T-helper 1 cell treated with Interleukin-12 subunit alpha and Interleukin-12 subunit beta and Interleukin-4 antibody, amounts not matched to agents 30 μg/mL and 1 μg/mL, for 36 hours (primary cell): ENCODE data around the gene RPUSD3.
"Not testable (repeated sequence)": the region's sequence is repeated elsewhere in the genome, so short reads cannot be mapped to it uniquely, and the experiment has no call there.

Experiments used
- H3K27ac Mint-ChIP-seq: one replicate; pipeline ENCODE4 v1.8.0; 2021; ENCODE audit warnings: mild to moderate bottlenecking, mixed read lengths
- H3K27me3 Mint-ChIP-seq: one replicate; pipeline ENCODE4 v1.8.0; 2021; ENCODE audit warnings: low read depth, mixed read lengths
- H3K36me3 Mint-ChIP-seq: one replicate; pipeline ENCODE4 v1.8.0; 2021; ENCODE audit warnings: low read depth, mixed read lengths
- H3K4me1 Mint-ChIP-seq: one replicate; pipeline ENCODE4 v1.8.0; 2021; ENCODE audit warnings: low read depth, mixed read lengths
- H3K4me3 Mint-ChIP-seq: one replicate; pipeline ENCODE4 v1.8.0; 2021; ENCODE audit warnings: mild to moderate bottlenecking, moderate library complexity, mixed read lengths
- H3K9me3 Mint-ChIP-seq: one replicate; pipeline ENCODE4 v1.8.0; 2021; ENCODE audit warnings: mixed read lengths

RPUSD3 gene

DNA sequence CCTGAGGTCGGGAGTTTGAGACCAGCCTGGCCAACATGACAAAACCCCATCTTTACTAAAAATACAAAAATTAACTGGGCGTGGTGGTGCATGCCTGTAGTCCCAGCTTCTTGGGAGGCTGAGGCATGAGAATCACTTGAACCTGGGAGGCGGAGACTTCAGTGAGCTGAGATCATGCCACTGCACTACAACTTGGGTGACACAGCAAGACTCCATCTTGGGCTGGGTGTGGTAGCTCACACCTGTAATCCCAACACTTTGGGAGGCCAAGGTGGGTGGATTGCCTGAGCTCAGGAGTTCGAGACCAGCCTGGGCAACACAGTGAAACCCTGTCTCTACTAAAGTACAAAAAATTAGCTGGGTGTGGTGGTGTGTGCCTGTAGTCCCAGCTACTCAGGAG, 32.4 kb upstream of the RPUSD3 start:
- not testable (repeated sequence) for H3K9me3 Mint-ChIP-seq, H3K4me3 Mint-ChIP-seq, H3K27ac Mint-ChIP-seq, H3K27me3 Mint-ChIP-seq, H3K4me1 Mint-ChIP-seq, H3K36me3 Mint-ChIP-seq

DNA sequence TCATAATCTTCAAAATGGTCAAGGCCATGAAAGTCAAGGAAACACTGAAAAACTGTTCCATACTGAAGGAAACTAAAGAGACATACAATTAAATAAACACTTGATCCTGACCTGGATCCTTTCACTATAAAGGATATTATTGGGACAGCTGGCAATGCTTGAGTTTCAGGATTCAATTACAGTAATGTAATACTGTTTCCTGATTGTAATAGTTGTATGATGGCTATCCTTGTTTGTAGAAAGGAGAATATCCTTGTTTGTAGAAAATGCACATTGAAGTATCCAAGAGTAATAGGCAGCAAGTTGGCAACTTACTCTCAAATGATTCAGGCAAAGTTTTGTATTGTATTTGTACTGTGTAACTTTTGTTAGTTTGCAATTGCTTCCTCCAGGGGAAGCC, 31.6 kb upstream of the RPUSD3 start:
- no peaks in the 10 kb centered on the region for H3K9me3 Mint-ChIP-seq
- H3K4me3 Mint-ChIP-seq, result no peak overlapping the region
- H3K27ac Mint-ChIP-seq, result no peak overlapping the region
- no peaks in the 10 kb centered on the region for H3K36me3 Mint-ChIP-seq
- H3K27me3 Mint-ChIP-seq, result peaks cover 5% of the 10 kb centered on the region
- H3K4me1 Mint-ChIP-seq, result no peaks in the 10 kb centered on the region

DNA sequence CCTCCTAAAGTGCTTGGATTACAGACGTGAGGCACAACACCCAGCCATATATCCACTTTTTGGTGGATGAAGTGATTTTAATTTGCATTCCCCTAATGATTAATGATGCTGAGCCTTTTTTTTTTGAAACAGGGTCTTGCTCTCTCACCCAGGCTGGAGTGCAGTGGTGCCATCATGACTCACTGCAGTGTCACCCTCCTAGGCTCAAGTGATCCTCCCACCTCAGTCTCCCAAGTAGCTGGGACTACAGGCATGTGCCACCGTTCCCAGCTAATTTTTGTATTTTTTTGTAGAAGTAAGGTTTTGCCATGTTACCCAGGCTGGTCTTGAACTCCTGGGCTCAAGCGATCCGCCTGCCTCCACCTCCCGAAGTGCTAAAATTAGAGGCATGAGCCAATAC, 28.3 kb upstream of the RPUSD3 start:
- not testable (repeated sequence) for H3K4me3 Mint-ChIP-seq, H3K27me3 Mint-ChIP-seq, H3K27ac Mint-ChIP-seq, H3K9me3 Mint-ChIP-seq, H3K36me3 Mint-ChIP-seq, H3K4me1 Mint-ChIP-seq

DNA sequence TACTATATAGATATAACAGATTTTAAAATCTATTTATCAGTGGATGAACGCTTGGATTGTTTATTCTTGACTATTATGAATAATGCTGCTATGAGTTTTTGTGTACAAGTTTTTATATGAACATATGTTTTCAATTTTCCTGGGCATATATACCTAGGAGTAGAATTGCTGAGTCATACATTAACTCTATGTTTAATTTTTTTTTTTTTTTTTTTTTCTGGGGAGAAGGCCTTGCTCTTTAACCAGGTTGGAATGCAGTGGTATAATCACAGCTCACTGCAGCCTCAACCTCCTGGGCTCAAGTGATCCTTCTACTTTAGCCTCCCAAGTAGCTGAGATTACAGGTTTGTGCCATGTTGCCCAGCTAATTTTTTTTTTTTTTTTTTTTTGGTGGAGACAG, 27.2 kb upstream of the RPUSD3 start:
- Mint-ChIP-seq H3K4me3 (no peak overlapping the region), H3K36me3 (no peaks in the 10 kb centered on the region), H3K4me1 (no peaks in the 10 kb centered on the region), H3K9me3 (no peaks in the 10 kb centered on the region), H3K27ac (no peak overlapping the region), H3K27me3 (peaks cover 5% of the 10 kb centered on the region)

DNA sequence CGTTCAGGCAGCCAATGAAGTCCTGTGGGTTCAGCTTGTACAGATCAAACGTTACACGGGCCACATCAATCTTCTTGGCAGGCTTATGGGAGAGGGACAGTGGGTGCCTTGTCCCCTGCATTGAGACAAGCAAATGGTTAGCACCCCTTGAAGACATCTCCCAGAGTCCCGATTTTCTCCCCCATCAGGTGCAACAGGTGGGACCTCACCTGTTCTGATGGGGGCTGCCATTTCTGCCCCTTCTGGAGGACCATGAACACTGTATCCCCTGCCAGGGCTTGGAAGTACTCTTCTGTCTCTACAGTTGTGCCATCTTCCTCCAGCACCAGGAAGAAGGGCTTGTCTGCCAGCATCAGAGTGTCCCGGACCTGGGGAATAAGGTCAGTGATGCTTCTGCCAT, 26.1 kb upstream of the RPUSD3 start:
- Mint-ChIP-seq H3K27me3 (peaks cover 5% of the 10 kb centered on the region), H3K27ac (no peak overlapping the region), H3K4me3 (no peak overlapping the region), H3K36me3 (no peaks in the 10 kb centered on the region), H3K9me3 (no peaks in the 10 kb centered on the region), H3K4me1 (no peaks in the 10 kb centered on the region)

DNA sequence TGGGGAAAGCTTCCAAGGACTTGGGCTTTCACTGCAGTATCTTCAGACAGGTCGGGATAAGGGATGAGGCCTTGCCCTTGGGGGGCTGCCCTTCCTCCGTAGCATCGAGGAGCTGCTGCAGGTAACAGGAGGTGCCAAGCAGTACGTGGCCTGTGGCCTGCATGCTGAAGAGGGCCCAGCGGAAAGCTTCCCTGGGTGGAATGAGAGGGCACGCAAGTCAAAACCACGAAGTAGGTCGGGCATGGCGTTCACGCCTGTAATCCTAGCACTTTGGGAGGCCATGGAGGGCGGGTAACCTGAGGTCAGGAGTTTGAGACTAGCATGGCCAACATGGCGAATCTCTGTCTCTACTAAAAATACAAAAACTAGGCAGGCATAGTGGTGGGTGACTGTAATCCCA, 23.3 kb upstream of the RPUSD3 start:
- peaks cover 2% of the 10 kb centered on the region for H3K4me1 Mint-ChIP-seq
- no peaks in the 10 kb centered on the region for H3K36me3 Mint-ChIP-seq
- peaks cover 8% of the 10 kb centered on the region for H3K27me3 Mint-ChIP-seq
- H3K4me3 Mint-ChIP-seq, result no peak overlapping the region
- no peaks in the 10 kb centered on the region for H3K9me3 Mint-ChIP-seq
- H3K27ac Mint-ChIP-seq, result no peak overlapping the region

DNA sequence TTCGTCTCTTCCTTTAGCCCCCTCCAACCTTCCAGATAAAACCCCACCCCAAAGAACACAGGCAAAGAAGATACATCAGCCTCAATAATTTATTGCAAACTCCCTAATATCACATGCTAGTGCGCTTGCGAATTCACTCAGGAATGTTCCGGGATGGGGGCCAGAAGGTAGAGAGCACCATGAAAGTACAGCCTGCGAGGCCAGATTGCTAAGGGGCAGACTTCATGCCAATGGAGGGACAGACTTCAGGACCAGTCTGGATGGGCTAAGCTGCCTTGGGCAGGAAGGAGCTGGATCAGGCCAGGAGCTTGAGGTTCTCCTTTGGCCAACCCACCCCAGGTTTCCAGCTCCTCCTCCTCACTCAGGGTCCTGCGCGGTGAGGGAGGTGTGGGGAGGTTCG, 22.8 kb upstream of the RPUSD3 start:
- Mint-ChIP-seq H3K27ac (no peak overlapping the region), H3K4me1 (peaks cover 2% of the 10 kb centered on the region)

DNA sequence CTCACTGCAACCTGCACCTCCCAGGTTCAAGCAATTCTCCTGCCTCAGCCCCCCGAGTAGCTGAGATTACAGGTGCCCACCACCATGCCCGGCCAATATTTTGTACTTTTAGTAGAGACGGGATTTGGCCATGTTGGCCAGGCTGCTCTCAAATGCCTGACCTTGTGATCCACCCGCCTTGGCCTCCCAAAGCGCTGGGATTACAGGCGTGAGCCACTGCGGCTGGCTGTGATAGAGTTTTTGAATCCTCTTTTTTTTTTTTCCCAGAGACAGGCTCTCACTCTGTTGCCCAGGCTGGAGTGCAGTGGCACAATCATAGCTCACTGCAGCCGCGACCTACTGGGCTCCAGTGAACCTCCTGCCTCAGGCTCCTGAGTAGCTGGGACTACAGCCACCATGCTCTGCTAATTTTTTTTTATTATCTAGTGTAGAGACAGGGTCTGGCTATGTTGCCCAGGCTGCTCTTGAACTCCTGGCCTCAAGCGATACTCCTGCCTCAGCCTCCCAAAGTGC, 21.4 kb upstream of the RPUSD3 start:
- H3K9me3 Mint-ChIP-seq, H3K27ac Mint-ChIP-seq, H3K4me1 Mint-ChIP-seq, H3K4me3 Mint-ChIP-seq, H3K36me3 Mint-ChIP-seq: not testable (repeated sequence)
- H3K27me3 Mint-ChIP-seq, result peaks cover 13% of the 10 kb centered on the region

More for the DNA sequence above, 22.8 kb upstream of the RPUSD3 start:
- H3K36me3 Mint-ChIP-seq, result no peaks in the 10 kb centered on the region
- peaks cover 13% of the 10 kb centered on the region for H3K27me3 Mint-ChIP-seq
- H3K9me3 Mint-ChIP-seq, result no peaks in the 10 kb centered on the region
- no peak overlapping the region for H3K4me3 Mint-ChIP-seq

DNA sequence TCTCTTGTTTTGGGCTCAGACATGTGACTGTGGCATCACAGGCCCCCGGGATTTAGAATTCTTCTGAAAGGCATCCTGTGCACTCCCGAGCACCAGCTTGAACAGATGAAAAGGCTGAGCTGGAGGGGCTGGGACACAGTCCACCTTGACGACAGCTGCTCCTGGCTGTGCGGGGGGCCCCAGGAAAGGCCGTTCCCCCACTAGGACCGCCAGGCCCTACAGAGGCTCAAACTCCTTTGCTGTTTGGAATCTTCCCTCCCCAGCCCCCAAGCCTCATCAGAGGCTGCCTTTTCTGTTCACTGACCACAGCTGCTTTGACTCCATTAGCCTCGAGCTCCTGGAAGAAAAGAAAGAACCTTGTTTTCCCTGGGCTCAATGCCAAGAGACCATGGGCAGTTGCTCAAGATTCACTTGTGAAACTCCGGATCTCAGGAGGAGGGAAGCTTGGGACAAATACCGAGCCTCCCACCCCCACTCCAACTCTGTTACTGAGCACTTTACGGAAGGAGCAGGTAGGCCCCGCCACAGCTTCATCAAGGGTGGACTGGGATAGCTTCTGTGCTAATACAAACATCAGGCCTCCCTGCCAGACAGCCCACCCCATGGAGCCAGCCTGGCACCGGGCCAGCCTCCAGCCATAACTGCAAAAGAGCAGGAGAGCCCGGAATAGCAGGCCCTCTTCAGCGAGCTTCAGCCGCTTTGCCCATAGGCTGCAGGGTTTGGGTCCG, 20.6 kb upstream of the RPUSD3 start:
- no peak overlapping the region for H3K4me3 Mint-ChIP-seq
- H3K36me3 Mint-ChIP-seq, result no peaks in the 10 kb centered on the region
- H3K4me1 Mint-ChIP-seq, result peaks cover 2% of the 10 kb centered on the region
- no peak overlapping the region for H3K27ac Mint-ChIP-seq
- H3K27me3 Mint-ChIP-seq, result peaks cover 13% of the 10 kb centered on the region
- no peaks in the 10 kb centered on the region for H3K9me3 Mint-ChIP-seq

DNA sequence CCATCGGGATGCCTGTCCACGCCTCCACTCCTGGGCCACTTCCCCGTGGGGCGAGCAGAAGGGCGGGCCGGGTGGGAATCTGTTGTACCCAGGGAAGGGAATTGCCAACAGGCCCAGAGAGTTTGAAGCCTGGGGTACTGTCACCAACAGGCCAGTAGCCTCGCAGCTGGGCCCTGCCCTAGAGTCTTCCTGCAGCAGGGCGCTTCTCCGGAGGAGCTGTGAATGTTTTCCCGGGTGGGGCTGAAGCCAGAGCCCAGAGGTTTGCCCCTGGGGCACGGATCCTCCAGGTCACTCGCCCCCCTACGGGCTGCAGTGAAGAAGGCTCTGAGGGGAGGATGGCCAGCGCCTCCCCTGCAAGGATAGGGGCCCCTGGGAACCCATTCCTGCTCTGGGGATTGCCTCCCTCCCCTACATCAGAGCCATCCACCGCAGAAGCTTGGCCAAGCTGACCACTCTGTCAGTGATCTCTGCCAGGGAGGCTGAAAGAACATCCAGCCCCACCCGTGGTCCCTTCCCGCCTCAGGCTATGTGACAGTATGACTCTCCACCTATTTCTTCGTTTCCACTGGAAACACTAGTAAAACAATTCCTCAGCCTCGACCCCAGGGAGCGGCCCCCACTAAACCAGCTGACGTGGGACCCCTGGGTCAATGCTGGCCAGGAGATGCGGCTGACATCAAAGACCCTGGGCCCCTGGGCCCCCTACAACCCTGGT, 19.4 kb upstream of the RPUSD3 start:
- H3K36me3 Mint-ChIP-seq, result no peaks in the 10 kb centered on the region

DNA sequence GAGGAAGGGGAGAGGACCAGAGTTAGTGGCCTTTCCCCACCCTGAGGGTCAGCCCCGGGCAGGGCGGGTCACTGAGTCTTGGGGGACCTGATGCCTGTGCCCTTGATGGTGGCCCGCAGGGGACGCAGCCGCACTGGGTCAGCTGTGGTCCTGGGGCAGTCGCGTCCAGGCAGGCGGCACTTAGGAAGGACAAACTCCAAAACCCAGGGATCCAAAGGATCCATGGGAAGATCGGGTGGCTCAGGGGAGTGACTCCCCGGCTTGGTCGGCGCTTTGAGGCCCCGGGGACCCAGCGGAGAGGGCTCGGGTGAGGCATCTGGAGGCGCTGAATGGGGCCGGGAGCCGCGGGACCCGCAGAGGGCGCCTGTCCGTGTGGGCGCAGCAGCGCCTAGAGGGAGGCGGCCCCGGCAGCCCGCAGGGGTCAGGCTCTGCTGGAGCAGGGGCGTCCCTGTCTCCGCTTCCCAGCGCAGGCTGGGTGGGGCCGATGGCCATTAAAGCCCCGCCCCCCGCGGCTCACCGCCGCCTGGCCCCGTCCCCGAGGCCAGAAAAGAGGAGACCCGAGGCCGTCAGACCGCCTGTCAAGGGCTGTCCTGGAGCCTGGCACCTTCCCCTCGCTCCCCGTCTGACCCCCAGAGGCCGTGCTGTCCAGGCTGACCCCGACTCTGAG, 18.7 kb upstream of the RPUSD3 start:
- H3K27me3 Mint-ChIP-seq, result peaks cover 7% of the 10 kb centered on the region
- H3K36me3 Mint-ChIP-seq, result no peaks in the 10 kb centered on the region
- H3K27ac Mint-ChIP-seq, result no peak overlapping the region
- peaks cover 2% of the 10 kb centered on the region for H3K4me1 Mint-ChIP-seq
- no peaks in the 10 kb centered on the region for H3K9me3 Mint-ChIP-seq
- no peak overlapping the region for H3K4me3 Mint-ChIP-seq

More for the DNA sequence above, 19.4 kb upstream of the RPUSD3 start:
- H3K9me3 Mint-ChIP-seq, result no peaks in the 10 kb centered on the region
- peaks cover 7% of the 10 kb centered on the region for H3K27me3 Mint-ChIP-seq
- H3K4me1 Mint-ChIP-seq, result peaks cover 2% of the 10 kb centered on the region
- no peak overlapping the region for H3K4me3 Mint-ChIP-seq
- no peak overlapping the region for H3K27ac Mint-ChIP-seq

DNA sequence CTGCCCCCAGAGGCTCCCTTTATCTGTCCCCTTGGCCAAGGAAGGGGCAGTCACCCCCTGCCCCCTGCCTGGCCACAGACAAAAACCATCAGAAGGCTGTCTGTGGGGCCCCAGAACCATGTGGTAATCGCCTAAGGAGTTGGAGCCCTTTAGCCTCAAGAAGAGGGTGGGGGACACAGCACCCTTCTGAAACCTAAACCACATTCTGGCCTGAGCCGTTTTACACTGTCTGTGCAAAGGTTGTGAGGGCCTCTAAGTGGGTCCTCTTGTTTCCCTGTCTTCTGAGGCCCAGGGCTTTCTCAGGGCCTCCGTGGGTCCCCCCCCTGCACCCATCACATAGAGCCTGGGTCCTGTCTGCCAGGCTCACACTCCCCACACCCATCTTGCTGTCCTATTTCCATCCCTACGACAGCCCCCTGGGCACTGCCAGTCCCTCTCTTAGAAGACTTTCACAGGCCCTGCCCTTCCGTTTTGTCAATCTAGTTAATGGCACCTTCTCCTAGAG, 17.9 kb upstream of the RPUSD3 start:
- Mint-ChIP-seq H3K4me1 (peaks cover 2% of the 10 kb centered on the region), H3K27me3 (peaks cover 7% of the 10 kb centered on the region), H3K27ac (no peak overlapping the region), H3K36me3 (no peaks in the 10 kb centered on the region), H3K4me3 (no peak overlapping the region), H3K9me3 (no peaks in the 10 kb centered on the region)

DNA sequence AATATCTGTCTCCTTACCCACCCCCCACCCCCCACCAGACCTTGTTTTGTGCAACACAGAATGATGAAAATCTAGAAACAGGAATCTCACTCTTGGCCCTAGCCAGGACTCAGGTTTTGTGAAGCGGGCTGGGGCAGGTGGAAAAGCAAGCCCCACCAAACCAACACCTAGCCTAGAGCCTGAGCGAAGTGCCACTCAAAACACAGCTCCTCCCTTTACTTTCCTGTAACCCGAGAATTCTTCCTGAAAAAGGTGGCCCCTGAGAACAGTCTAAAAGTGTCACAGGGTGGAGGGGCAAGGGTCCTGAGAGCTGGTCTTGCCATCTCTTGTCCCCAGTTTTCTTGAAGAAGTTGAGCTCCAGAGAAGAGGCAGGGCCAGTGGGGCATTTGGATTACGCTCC, 17.4 kb upstream of the RPUSD3 start:
- peaks cover 2% of the 10 kb centered on the region for H3K4me1 Mint-ChIP-seq
- H3K36me3 Mint-ChIP-seq, result no peaks in the 10 kb centered on the region
- no peak overlapping the region for H3K27ac Mint-ChIP-seq
- no peak overlapping the region for H3K4me3 Mint-ChIP-seq
- peaks cover 9% of the 10 kb centered on the region for H3K27me3 Mint-ChIP-seq
- H3K9me3 Mint-ChIP-seq, result no peaks in the 10 kb centered on the region

DNA sequence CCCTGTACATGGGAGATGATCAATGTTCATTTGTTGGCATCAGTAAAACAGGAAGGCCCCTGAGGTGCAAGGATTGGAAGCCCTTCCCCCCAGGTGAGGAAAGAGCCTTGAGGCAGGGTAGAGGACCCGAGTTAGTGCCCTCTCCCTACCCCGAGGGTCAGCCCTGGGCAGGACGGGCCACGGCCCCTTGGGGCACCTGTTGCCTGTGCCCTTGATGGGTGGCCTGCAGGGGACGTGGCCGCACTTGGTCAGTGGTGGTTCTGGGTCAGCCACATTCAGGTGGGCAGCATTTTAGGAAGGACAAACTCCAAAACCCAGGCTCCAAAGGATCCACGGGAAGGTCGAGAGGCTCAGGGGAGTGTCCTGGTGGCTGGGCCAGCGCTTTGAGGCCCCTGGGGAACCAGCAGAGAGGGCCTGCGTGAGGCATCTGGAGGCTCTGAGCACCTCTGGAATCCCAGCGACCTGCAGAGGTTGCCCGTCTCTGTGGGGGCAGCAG, 15.8 kb upstream of the RPUSD3 start:
- H3K4me1 Mint-ChIP-seq, result peaks cover 2% of the 10 kb centered on the region
- H3K27ac Mint-ChIP-seq, result no peak overlapping the region

More for the DNA sequence above, 15.8 kb upstream of the RPUSD3 start:
- Mint-ChIP-seq H3K9me3 (no peaks in the 10 kb centered on the region), H3K4me3 (no peak overlapping the region), H3K27me3 (peaks cover 13% of the 10 kb centered on the region), H3K36me3 (no peaks in the 10 kb centered on the region)
